Hematopoietic multipotent progenitor cell treated with erythropoietin and hydrocortisone succinate and interleukin-3 and kit ligand, for 4 days (in vitro differentiated cells): Measurements from ENCODE around the gene UBXN7.
"Not testable (repeated sequence)": the region's sequence is repeated elsewhere in the genome, so short reads cannot be mapped to it uniquely, and the experiment has no call there.

Experiments
- DNase-seq: peaks from one replicate; pipeline ENCODE4 v3.0.0-alpha.2; 2015

Gene UBXN7

DNA sequence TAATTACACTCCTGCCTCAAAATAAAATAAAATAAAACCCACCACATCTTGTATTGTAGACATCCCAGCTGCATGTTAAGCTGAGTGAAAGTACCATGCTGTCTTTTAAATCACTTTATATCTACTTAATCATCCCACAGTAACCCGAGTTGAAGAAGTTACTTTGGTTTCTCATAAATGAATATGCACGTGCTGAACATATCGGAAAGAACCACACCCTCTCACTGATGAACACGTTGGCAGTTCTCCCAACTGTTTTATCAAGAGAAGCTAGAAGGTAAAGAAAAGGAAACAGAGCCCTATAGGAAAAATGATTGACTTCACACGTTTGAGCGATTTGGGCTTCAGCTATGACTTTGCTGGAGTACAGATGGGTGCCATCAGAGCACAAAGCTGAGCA, 78.1 kb downstream of the UBXN7 start:
- DNase-seq = peak; percentile 55

DNA sequence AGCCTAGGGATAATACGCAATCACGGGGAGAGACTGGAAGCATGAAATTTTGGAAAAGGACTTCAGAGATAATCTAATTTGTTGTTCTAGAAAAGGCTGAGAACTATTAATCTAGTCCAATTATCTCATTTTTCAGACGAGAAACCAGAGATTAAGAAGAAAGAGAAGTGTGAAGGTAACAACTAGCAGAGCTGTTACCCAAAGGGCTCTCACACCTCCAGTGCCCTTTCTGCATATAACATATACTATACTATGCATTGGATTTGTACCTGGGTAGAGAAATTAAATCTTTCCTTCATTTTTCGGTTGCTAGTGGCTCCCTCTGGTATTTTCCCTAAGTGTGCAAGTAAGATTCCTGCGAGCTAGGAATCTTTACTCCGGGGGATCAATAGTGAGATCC, 80.7 kb downstream of the UBXN7 start:
- DNase-seq = no peak

DNA sequence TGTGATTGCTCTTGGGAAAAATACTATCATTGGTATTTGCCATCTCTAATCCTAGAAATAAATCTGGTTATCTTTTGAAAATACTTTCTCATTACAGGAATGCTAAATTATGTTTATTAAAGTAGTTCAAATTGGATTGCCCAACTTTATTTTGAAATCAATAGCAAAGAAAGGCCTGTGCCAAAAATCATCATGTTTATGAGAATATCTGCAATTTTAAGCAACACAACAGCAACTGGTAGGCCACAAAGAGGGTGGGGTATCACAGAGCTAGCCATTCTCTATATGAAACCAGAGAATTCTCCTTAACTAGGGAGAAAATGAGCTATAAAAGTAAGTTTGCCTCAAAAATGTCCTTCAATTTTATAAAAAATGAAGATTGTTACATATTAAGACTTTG, 82.2 kb downstream of the UBXN7 start:
- DNase-seq = no peak

DNA sequence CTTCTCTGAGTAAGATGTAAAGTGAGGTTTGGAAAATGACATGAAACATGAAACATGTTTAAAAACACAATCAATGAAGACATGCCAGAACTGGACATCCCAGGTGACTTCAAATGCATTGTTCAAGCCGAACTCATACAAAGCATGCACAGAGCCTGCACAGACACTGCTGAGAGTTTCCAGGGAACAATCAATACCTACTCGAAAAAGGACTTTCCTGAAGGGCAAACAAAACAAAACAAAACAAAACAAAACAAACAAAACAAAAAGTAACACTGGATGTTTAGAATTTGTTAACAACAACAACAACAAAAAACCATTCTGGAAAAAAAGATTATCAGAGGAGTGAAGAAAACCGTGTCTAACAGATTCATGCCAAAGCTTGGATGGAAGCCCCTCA, 83.5 kb downstream of the UBXN7 start:
- no peak for DNase-seq

DNA sequence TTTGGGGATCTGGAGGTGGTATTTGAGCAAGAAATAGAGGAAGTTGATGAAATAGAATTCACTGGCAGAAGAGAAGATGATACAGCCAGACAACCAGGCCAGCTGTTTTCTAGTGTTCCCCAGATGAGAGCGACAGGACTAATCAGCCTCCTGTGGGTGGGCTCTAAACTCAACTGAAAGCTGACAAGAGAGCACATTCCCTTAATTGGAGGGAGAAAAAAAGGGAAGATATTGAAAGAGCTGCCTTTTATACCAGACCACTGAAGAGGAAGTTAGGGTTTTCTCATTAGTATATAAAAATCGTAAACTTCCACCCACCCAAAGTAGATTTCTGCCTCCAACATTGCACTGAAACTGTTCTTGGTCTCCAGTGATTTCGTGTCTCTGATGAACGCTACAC, 87.6 kb downstream of the UBXN7 start:
- DNase-seq = peak; percentile 88

DNA sequence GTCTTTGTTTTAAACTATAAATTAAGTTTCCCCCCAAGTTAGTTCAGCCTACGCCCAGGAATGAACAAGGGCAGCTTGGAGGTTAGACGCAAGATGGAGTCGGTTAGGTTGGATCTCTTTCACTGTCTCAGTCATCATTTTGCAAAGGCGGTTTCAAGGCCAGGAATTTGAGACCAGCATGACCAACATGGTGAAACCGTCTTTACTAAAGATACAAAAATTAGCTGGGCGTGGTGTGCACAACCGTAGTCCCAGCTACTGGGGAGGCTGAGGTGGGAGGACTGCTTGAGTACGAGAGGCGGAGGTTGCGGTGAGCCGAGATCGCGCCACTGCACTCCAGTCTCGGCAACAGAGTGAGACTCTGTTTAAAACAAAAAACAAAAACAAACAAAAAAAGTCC, 88.3 kb downstream of the UBXN7 start:
- not testable (repeated sequence) for DNase-seq

DNA sequence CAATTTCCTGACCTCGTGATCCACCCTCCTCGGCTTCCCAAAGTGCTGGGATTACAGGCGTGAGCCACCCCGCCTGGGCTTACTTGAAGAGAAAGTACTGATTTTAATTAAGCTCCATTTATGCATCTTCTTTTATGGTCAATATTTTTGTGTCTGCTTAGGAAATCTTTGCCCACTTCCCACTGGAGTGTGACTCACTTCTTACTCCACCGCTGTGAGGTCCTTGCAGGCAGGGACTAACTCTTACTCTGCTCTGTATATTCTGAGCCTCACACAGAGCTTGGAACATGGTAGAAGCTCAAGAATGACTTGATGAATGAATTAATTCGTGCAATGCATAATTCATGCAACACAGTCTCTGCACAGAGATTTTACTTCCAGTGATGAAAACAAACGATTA, 91.1 kb downstream of the UBXN7 start:
- peak; percentile 32 for DNase-seq

DNA sequence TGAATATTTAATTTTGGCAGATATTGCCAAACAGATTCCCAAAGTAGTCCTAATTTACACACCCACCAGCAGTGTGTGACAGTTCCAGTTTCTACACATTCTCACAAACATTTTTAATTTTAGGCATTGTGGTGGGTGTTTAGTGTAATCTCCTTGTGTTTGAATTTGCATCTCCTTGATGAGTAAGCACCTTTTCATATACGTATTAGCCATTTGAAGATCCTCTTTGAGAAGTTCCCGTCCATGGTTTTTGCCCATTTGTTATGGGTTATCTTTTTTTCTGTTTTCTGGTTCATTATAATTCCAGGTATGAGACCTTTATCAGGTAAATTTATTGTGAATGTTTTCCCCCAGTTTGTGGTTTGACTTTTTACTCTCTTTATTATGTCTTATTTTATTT, 91.8 kb downstream of the UBXN7 start:
- DNase-seq = no peak

DNA sequence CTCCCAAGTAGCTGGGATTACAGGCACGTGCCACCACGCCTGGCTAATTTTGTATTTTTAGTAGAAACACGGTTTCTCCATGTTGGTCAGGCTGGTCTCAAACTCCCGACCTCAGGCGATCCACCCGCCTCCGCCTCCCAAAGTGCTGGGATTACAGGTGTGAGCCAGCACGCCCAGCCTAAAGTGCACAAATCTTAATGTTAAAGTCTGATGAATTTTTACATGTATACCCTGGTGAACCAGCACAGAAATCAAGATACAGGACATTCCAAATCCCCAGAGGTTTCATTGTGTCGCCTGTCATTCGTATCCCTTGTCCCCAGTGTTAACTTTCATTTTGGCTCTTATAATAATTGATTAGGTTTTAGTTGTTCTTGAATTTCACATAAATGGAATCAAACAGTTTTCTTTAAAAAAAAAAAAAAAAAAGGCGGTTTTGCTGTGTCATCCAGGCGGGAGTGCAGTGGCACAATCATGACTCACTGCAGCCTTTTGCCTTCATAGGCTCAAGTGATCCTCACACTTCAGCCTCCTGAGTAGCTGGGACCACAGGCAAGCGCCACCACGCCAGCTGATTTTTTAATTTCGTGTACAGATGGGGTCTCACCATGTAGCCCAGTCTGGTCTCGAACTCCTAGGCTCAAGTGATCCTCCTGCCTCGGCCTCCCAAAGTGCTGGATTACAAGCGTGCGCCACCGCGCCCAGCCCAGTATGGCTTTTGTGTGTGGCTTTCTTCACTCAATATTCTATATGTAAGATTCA, 92.6 kb downstream of the UBXN7 start:
- peak; percentile 72 for DNase-seq

DNA sequence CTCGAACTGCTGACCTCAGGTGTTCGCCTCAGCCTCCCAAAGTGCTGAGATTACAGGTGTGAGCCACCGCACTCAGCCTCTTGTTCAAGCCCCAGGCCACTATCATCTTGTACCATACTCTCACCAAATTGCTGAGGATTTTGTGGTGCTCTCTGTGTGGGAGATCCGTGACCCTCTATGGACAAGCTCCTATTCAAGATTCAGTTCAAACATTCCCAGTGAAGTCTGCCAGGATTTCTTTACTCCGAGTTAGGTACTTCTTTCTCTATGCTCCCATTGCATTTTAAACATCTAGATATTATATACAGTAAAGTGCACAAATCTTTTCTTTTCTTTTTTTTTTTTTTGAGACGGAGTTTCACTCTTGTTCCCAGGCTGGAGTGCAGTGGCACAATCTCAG, 93.2 kb downstream of the UBXN7 start:
- no peak for DNase-seq

DNA sequence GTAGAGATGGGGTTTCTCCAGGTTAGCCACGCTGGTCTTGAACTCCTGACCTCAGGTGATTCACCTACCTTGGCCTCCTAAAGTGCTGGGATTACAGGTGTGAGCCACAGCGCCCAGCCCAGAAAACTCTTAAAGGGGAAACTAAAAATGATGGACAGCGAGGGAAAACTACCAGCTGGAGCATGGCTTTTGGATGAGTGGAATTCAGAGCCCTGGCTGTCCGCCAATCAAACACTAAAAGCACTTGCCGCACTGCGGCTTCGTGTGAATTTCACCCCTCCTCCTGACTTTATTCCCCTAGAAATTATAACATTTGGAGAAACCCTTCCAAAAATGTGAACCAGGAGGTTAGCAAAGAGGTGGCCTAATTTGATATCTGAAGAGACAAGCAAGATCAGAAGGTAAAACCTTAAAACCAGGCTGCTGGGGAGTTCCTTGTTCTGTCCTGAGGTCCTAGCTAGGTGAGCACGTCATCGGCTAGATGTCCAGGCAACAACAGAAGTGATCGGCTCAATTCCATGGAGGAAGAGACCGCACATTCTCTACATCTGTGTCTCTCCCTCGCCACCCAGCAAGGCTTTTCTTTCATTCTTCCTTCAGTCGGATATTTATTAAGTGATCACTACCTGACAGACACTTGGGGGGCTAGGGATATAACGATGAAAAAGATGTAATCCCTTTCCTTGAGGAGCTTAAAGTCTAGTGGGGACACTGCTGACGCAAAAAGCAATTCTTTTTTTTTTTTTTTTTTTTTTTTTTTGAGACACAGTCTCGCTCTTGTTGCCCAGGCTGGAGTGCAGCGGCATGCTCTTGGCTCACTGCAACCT, 95.7 kb downstream of the UBXN7 start:
- DNase-seq = no peak

DNA sequence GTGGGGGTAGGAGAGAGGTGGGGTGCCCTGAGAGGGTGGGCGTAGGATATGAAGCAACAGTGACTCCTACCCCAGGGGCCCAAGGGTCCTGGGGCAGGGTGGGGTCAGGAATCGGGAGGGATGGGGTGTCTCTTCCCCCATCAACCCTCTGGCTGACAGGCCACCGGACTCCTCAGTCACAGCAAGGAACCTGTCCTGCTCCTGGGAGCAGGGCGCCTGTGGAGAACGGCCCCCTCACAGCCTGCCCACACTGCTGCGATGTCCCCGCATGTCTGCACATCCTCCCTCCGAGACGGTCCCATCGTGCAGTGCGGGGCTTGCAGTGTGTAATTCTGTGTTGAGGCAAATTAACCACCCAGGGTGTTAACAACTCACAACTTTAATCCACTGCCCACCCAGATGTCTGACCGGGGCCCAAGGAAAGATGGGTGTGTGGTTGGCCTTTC, 96.7 kb downstream of the UBXN7 start:
- no peak for DNase-seq

DNA sequence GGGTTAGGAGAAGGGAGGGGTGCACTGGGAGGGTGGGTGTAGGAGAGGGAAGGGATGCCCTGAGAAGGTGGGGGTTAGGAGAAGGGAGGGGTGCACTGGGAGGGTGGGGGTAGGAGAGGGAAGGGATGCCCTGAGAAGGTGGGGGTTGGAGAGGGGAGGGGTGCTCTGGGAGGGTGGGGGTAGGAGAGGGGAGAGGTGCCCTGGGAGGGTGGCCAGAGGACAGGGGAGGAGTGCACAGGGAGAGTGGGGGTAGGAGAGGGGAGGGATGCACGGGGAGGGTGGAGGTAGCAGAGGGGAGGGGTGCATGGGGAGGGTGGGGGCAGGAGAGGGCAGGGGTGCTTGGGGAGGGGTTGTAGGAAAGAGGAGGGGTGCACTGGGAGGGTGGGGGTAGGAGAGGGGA, 97.2 kb downstream of the UBXN7 start:
- DNase-seq = no peak

DNA sequence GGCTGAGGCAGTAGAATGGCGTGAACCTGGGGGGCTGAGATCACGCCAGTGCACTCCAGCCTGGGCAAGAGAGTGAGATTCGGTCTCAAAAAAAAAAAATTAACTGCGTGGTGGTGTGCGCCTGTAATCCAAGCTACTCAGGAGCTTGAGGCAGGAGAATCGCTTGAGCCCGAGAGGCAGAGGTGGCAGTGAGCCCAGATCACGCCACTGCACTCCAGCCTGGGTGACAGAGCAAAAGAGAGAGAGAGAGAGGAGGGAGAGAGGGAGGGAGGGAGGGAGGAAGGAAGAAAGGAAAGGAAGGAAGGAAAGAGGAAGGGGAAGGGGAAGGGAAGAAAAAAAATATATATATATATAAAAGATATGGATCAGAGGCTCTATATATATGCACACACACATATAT, 100.1 kb downstream of the UBXN7 start:
- DNase-seq = no peak

DNA sequence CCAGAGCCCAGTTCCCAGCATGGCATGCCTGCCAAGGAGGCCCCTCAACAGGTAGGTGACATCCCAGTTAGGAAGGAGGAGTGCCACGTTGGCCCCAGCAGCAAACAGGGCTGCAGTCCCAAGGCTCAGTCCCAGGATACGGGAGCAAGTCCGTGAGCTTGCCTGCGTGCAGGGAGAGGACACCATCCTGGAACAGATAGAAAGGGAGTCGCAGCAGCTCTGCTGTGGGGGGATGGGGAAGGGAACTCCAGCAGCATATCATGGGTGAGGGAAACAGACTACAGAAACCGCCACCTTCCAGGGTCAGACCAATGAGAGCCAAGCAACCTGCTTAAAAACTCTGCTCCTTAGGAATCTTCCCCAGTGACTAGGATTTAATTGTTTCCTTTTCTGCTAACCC, 104.8 kb downstream of the UBXN7 start:
- no peak for DNase-seq

DNA sequence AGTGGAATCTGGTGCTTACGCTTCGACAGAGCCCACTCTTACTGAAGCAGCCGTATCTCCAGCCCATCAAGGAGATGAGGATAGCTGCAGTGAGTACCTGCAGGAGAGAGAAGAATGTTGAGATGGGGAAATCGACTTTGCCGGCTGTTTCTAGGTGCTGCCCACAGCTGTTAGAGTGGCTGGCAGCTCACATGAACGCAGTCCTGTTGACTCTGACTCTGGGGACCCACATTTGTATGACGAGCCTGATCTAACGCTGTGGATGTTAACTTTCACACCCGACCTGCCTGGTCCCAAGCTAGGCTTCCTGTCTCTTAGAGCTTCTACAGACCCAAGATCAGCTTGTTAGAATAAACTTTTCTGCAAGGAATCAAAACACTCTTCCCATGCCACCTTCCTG, 105.3 kb downstream of the UBXN7 start:
- DNase-seq = no peak

DNA sequence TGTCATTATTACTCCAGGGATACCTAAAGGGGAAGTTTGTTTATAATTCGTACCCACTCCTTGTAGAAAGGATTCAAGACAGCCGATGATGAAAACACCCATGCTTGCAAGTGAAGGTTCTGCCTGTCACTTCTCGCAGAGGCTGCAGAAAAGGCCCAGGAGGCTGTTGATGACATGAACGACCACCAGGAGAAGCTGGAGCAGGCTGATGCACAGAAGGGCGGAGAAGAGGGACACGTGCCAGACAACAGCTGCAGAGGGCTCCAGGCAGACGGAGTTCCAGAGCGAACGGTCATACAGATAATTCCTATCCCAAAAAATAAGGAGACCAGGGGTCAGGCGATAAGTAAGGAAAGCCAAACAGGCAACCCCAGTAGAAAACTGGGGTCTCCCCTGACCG, 108.5 kb downstream of the UBXN7 start:
- peak; percentile 64 for DNase-seq

DNA sequence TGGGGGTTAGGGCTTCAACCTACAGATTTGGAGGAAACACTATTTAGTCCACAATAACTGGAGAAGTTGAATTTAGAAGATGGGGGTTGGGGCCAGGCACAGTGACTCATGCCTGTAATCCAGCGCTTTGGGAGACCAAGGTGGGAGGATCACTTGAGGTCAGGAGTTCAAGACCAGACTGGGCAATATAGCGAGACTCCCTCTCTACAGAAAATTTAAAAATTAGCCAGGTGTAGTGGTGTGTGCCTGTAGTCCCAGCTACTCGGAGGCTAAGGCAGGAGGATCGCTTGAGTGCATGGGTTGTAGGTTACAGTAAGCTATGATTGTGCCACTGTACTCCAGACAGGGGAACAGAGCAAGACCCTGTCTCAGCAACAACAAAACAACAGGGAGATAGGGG, 109.2 kb downstream of the UBXN7 start:
- no peak for DNase-seq

DNA sequence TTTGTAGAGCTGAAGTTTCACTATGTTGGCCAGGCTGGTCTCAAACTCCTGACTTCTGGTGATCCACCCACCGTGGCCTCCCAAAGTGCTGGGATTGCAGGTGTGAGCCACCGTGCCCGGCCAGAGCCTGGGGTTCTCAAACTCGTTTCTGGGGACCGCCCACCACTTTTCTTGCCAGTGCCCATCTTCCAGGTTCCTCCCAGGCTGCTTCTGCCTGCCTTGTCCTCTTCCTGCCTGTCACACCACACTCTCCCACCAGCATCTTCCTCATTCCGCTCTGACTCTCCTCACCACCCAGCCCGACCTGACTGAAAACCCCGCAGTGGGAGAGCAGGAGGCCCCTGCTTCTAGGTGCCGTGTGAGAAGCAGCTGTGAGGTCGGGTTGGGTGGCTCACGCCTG, 111.1 kb downstream of the UBXN7 start:
- no peak for DNase-seq

DNA sequence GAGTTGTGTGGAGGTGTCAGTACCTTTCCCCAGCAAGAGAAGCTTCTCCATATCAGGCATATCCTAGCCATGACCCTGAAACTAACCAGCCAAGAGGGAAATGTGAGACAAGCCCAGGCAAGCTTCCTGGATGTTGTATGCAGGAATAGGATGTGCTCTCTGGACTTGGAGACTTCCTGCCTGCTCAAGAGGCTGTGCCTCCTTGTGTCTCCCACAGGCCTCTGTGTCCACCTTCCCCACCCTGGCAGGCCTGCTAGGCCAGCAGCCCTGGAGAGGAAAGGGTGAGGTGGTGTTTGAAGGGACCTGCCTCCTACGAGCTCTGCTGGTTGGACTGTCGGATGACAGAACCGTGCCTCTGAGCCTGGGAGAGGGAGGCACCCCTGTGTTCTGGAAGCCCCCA, 112.1 kb downstream of the UBXN7 start:
- no peak for DNase-seq

DNA sequence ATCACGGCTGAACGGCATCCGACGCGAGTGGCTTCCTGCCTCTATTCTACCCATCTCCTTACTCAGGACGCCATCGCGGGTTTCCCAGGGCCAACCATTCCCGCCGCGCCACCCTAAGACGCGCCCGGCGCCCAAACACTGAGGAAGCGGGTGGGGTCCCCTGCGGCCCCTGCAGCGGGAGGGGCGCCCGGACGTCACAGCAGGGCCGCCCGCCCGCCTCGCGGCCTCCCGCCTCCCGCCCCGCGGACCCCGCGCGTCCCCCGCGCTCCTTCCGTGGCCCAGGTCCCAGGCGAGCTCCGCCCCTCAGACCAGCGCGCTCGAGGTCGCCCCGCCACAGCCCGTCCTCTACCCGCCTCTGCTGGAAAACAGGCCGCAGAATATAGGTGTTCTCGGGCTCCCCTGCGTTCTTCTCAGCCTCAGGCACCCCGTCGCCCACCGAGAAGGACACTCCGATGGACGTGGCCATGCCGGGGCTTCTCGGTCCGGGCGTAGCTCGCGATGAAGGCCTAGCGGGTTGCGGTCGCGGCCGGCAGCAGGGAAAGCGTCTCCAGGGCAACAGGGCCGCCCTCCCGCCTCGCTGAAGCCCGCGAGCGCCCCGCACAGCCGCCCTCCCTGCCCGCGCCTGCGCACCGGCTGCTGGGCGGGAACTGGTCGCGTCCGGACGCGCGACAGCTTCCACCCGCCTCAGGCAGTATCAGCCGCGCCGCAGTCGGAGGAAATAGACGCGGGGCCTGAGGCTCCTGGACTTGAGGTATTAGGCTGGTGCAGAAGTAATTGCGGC, 114.3 kb downstream of the UBXN7 start, which contains the start of gene DYNLT2B:
Gene DYNLT2B (minus strand): TSS at position 554 of the 781 bp plus-strand sequence. CDS start 88 bp downstream, at position 466.
- peak; percentile 97 for DNase-seq

DNA sequence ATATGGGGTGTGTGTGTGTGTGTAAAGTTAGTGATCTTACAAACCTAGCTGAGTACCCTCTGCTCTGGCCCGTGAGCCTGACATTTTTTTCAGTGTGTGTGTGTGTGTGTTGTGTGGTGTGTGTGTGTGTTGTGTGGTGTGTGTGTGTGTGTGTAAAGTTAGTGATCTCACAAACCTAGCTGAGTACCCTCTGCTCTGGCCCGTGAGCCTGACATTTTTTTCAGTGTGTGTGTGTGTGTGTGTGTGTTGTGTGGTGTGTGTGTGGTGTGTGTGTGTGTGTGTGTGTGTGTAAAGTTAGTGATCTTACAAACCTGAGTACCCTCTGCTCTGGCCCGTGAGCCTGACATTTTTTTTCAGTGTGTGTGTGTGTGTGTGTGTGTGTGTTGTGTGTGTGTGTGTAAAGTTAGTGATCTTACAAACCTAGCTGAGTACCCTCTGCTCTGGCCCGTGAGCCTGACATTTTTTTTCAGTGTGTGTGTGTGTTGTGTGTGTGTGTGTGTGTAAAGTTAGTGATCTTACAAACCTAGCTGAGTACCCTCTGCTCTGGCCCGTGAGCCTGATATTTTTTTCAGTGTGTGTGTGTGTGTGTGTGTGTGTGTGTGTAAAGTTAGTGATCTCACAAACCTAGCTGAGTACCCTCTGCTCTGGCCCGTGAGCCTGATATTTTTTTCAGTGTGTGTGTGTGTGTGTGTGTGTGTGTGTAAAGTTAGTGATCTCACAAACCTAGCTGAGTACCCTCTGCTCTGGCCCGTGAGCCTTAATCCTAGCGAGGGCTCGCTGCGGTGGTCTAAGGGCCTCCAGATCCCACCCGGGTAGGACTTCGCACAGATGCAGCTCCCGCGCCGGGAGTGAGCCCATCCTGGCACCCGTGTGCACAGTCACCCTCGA, 115.2 kb downstream of the UBXN7 start:
- not testable (repeated sequence) for DNase-seq
